HepG2 (cell line): ENCODE results near the gene SYTL3. TPM values are rescaled to one million over a fixed set of nuclear protein-coding genes. Genes with fewer than 3 reads are reported as not detected.
A peak's percentile ranks its signal among the peaks of the same experiment; 100 is the strongest.

ENCODE experiments used
- ATAC-seq: fragments of 200-7000 bp; cut with Tn5 transposase; 3 replicates; pipeline ENCODE4 v1.9.1; 2020; ENCODE audit warnings: mild to moderate bottlenecking, moderate library complexity
- BruUV-seq: library from RNA; stranded (reverse); fragments of 400-500 nt; replicated peaks from 2 replicates; lab custom pipeline; 2021; lab: Mats Ljungman, UMichigan
- CTCF ChIA-PET: fragments of 300-600 bp; formaldehyde crosslinking; extraction: SDS; loops from one replicate; lab custom pipeline; 2021; ENCODE audit warnings: low total read pairs, inconsistent platforms, low intra/inter-chr PET ratio; lab: Yijun Ruan, JAX
- POLR2A ChIA-PET: fragments of 350-600 bp; sonication (Branson Sonifier 250); formaldehyde crosslinking; loops from one replicate; lab custom pipeline; 2020; ENCODE audit warnings: antibody characterized with exemption, inconsistent platforms; lab: Yijun Ruan, JAX
- DNase-seq: peaks from one replicate; pipeline ENCODE4 v3.0.0-alpha.2; 2015; ENCODE audit warnings: low spot score
- FAIRE-seq: peaks from 3 replicates; lab custom pipeline; 2011; peaks lifted over from hg19 to GRCh38; lab: Jason Lieb, UNC
- H2AFZ ChIP-seq: one replicate; pipeline ENCODE4 v1.6.1; 2011; ENCODE audit warnings: low read length, inconsistent platforms
- H3K27ac ChIP-seq: fragments of 300-600 bp; 3 replicates; pipeline ENCODE4 v1.8.0; 2011; ENCODE audit warnings: mixed run types, mild to moderate bottlenecking, mixed read lengths, low read length, inconsistent platforms; ENCODE audit not compliant: insufficient read depth; ENCODE audit errors: extremely low read length
- H3K27me3 ChIP-seq, 2 experiments: fragments of 200-600 bp in 1 of 2; 2 replicates in 1 of 2; 3 replicates in 1 of 2; pipeline versions ENCODE4 v1.6.0 to v1.8.0; 2011; ENCODE audit warnings: low read length in 2 of 2, mild to moderate bottlenecking in 2 of 2, moderate library complexity in 2 of 2, inconsistent platforms in 1 of 2; ENCODE audit not compliant: insufficient read depth in 2 of 2, control insufficient read depth in 1 of 2
- H3K36me3 ChIP-seq, 2 experiments: fragments of 200-600 bp in 1 of 2; replicated peaks in 1 of 2; 2 replicates in 1 of 2; 3 replicates in 1 of 2; pipeline versions ENCODE4 v1.5.1 to v1.8.0; 2011; ENCODE audit warnings: low read length in 2 of 2, inconsistent platforms in 1 of 2; ENCODE audit not compliant: insufficient read depth in 2 of 2, control insufficient read depth in 1 of 2
- H3K4me1 ChIP-seq: 2 replicates; pipeline ENCODE4 v1.5.1; 2012; ENCODE audit warnings: low read length, inconsistent platforms; ENCODE audit not compliant: insufficient read depth
- H3K4me2 ChIP-seq: 2 replicates; pipeline ENCODE4 v1.6.0; 2011; ENCODE audit warnings: low read depth, low read length, inconsistent platforms
- H3K4me3 ChIP-seq, 3 experiments: fragments of 200-600 bp in 1 of 3; sonication (generic), shearing (Covaris generic) in 1 of 3; replicated peaks in 1 of 3; 2 replicates each; pipeline ENCODE4 v1.5.1; 2011 to 2016; ENCODE audit warnings: low read length in 3 of 3, inconsistent platforms in 2 of 3, low read depth in 2 of 3, mild to moderate bottlenecking in 2 of 3, control low read depth in 1 of 3, mixed read lengths in 1 of 3; ENCODE audit not compliant: insufficient read depth in 1 of 3
- H3K79me2 ChIP-seq: one replicate; pipeline ENCODE4 v1.6.1; 2011; ENCODE audit warnings: low read length, inconsistent platforms; ENCODE audit not compliant: insufficient read depth
- H3K9ac ChIP-seq: 2 replicates; pipeline ENCODE4 v1.6.0; 2011; ENCODE audit warnings: mild to moderate bottlenecking, low read depth, low read length, inconsistent platforms; ENCODE audit not compliant: insufficient read depth
- H3K9me3 ChIP-seq: 2 replicates; pipeline ENCODE4 v1.5.1; 2012; ENCODE audit warnings: mild to moderate bottlenecking, low read length
- H4K20me1 ChIP-seq: 2 replicates; pipeline ENCODE4 v1.6.0; 2011; ENCODE audit warnings: inconsistent platforms, mild to moderate bottlenecking, low read length, moderate library complexity; ENCODE audit not compliant: insufficient read depth
- AGO2 ChIP-seq: fragments of 200-400 bp; formaldehyde crosslinking; optimal IDR thresholded peaks from 2 replicates; pipeline ENCODE3; 2017; ENCODE audit warnings: mild to moderate bottlenecking, low read depth, low read length, moderate library complexity
- ATF7 ChIP-seq, 2 experiments: fragments of 450-650 bp in 1 of 2; sonication (generic) in 1 of 2; formaldehyde crosslinking in 1 of 2; IDR thresholded peaks; 2 replicates each; pipeline versions ENCODE4 v1.4.0 to v1.6.1; 2016 to 2020; ENCODE audit warnings: antibody characterized with exemption in 1 of 2, mild to moderate bottlenecking in 1 of 2, missing genetic modification reagents in 1 of 2
- KLF12 ChIP-seq: sonication (generic); formaldehyde crosslinking; IDR thresholded peaks from 2 replicates; pipeline ENCODE4 v1.4.0; 2020; ENCODE audit warnings: missing genetic modification reagents, borderline replicate concordance
- SP1 ChIP-seq, 2 experiments: fragments of 450-650 bp in 1 of 2; sonication (generic) in 1 of 2; formaldehyde crosslinking in 1 of 2; IDR thresholded peaks; 2 replicates each; pipeline versions ENCODE4 v1.4.0 to v1.6.1; 2016 to 2020; ENCODE audit warnings: missing genetic modification reagents in 1 of 2
- ZBTB20 ChIP-seq: sonication (generic); formaldehyde crosslinking; IDR thresholded peaks from 2 replicates; pipeline ENCODE4 v1.8.1; 2023; ENCODE audit warnings: missing genetic modification reagents, low read depth, mild to moderate bottlenecking, borderline replicate concordance
- ZFP37 ChIP-seq: sonication (generic); formaldehyde crosslinking; IDR thresholded peaks from 2 replicates; pipeline ENCODE4 v1.4.0; 2020; ENCODE audit warnings: missing genetic modification reagents, borderline replicate concordance
- ZNF136 ChIP-seq: sonication (generic); formaldehyde crosslinking; IDR thresholded peaks from 2 replicates; pipeline ENCODE4 v1.8.1; 2022; ENCODE audit warnings: low read depth, mild to moderate bottlenecking, moderate library complexity, missing genetic modification reagents
- ZNF225 ChIP-seq: sonication (generic); formaldehyde crosslinking; IDR thresholded peaks from 2 replicates; pipeline ENCODE4 v1.4.0; 2020; ENCODE audit warnings: mild to moderate bottlenecking, missing genetic modification reagents
- ZNF652 ChIP-seq: IDR thresholded peaks from 2 replicates; pipeline ENCODE4 v1.6.1; 2016; ENCODE audit warnings: low read depth, borderline replicate concordance
- WGBS: methylation state at CpG from one replicate; pipeline ENCODE4 v1.1.6; 2017; ENCODE audit warnings: low lambda C conversion rate; 5-methylcytosine and 5-hydroxymethylcytosine counted together
- in situ Hi-C: cut with HindIII; loops from 2 replicates; pipeline ENCODE4 v1.10.0; 2017; ENCODE audit warnings: low pct_unique_long_range_greater_than_20kb; ENCODE audit not compliant: extremely low pct_ligation_motif_present
- intact Hi-C: fragments of 100-400 bp; cut with micrococcal nuclease; formaldehyde crosslinking; loops from one replicate; pipeline ENCODE4 v1.10.0; 2022; ENCODE audit not compliant: unreplicated experiment
- polyA plus RNA-seq, 8 experiments: library from polyadenylated mRNA; depleted of rRNA in 3 of 8; stranded (reverse) in 7 of 8; unstranded in 1 of 8; fragments of >200 nt; fragmentation: Illumina TruSeq in 4 of 8; extraction: Trizol in 4 of 8; gene quantifications; 2 replicates each; pipeline versions ENCODE4 v1.2.1 to v1.2.3, GENCODE V29; 2011 to 2016; ENCODE audit warnings: low read depth in 4 of 8, missing spikeins in 1 of 8, mixed read lengths in 1 of 8; ENCODE audit not compliant: insufficient read depth in 1 of 8
- total RNA-seq, 5 experiments: library from RNA; depleted of rRNA; stranded (reverse); fragments of >200 nt; fragmentation: Illumina TruSeq; extraction: Trizol; gene quantifications; 2 replicates each; pipeline ENCODE4 v1.2.3, GENCODE V29; 2016; ENCODE audit warnings: low read depth in 1 of 5
- TF ChIP-seq, protein P1 (sequence below): sonication (generic); formaldehyde crosslinking; IDR thresholded peaks from 2 replicates; pipeline ENCODE4 v1.4.0; 2020; ENCODE audit warnings: missing genetic modification reagents
- TF ChIP-seq, protein P2 (sequence below): sonication (generic); formaldehyde crosslinking; IDR thresholded peaks from 2 replicates; pipeline ENCODE4 v1.5.0; 2020; ENCODE audit warnings: missing genetic modification reagents

Gene SYTL3
- total and polyA plus RNA-seq, 2 of the 13 experiments (the other 11 are each of a cell fraction or from before 2014, with no cell fraction given) = 0.11 to 0.28 TPM

DNA sequence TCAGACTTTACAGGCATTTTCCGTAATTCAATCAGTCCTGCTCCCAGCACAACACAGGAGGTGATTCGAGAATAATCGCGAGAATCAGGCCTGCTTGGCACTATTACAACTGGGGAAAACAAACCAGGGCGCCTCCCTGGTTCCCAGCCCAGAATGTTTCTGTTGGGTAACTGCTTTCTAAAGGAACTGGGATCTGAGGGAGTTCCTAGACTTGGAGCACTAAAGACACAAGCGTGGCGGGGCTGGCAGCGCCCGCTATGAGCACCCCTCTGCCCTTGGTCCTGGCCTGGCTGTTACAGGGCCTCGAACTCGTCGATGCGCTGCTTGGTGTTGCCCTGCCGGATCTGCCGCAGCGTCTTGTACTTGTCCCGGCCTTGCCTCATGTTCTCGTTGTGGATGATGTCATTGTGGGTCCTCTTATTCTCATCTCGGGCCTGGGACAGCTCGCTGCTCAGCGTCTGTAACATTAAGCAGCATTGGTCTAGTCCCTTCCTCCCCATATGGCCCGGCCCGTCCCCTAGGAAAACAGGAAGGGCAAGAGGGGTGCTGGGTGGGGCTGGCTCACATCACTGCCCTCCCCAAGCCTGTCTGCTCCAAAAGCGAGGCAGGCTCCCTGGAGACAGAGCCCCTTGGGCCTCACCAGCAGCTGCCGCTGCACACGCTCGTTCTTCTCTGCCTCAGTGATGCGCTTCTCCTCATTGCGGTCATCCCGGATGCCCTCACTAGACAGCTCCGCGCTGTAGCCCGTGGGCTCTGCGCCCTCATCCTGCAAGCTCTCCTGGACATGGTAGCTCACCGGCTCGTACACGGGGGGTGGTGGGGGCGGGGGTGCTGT, 117.0 kb downstream of the SYTL3 start:
- no peaks in the 10 kb centered on the region for H3K79me2 ChIP-seq
- TF ChIP-seq ATF7 (IDR thresholded peaks at IDR 0.05) (peak; percentile 84), ATF7 (CRISPR knock-in tag; IDR thresholded peaks at IDR 0.05) (no peak), AGO2 (peak; percentile 46), ZNF652 (CRISPR knock-in tag) (no peak)
- 98% methylated on average over 38 of the region's 38 CpGs for WGBS
- ChIA-PET CTCF (no interaction called here), POLR2A (interaction anchor here (0.7 kb wide), 1 partner anchor 196 kb away, joined by 3 read pairs; no protein-coding TSS in a partner anchor)
- no peak overlapping the region for H3K27ac ChIP-seq
- intact Hi-C loops (no loop called here), in situ Hi-C loops (no loop called here)
- BruUV-seq = no TSS peak
- no peak for FAIRE-seq
- no peak overlapping the region for H3K9ac ChIP-seq
- no peak overlapping the region for H3K4me3 ChIP-seq
- H3K27me3 ChIP-seq = no peaks in the 10 kb centered on the region
- no peaks in the 10 kb centered on the region for H3K9me3 ChIP-seq
- no peak overlapping the region for H3K4me2 ChIP-seq
- H3K36me3 ChIP-seq = peaks cover 44 to 64% of the 10 kb centered on the region in 2 experiments
- no peak for ATAC-seq
- no peaks in the 10 kb centered on the region for H3K4me1 ChIP-seq
- H4K20me1 ChIP-seq = no peaks in the 10 kb centered on the region
- no peak for DNase-seq
- no peak overlapping the region for H2AFZ ChIP-seq

DNA sequence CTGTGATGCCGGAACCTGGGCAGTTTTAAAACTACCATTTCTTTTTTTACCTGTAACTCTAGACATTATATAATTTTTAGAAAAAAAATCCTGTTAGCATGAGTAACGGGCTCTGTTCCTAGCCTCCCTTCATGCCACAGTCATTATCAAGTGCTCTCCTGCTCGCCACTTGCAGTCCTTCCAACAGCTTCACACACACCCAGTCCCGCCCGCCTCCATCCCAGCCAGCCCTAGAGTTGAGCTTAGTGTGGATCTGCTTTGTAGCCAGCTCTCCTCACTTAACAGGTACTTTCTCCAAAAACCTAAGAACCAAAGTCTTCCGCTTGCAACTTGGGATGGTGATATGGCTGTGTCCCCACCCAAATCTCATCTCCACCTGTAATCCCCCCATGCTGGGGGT, 117.9 kb downstream of the SYTL3 start:
- Histone ChIP-seq H3K9me3 (no peaks in the 10 kb centered on the region), H3K79me2 (no peaks in the 10 kb centered on the region), H3K36me3 (peaks cover 49 to 73% of the 10 kb centered on the region in 2 experiments), H3K4me3 (no peak overlapping the region), H2AFZ (no peak overlapping the region), H3K27me3 (no peaks in the 10 kb centered on the region), H4K20me1 (no peaks in the 10 kb centered on the region), H3K9ac (no peak overlapping the region), H3K27ac (no peak overlapping the region), H3K4me1 (no peaks in the 10 kb centered on the region), H3K4me2 (no peak overlapping the region)
- TF ChIP-seq ZBTB20 (CRISPR knock-in tag) (no peak), ZNF136 (CRISPR knock-in tag) (no peak), KLF12 (CRISPR knock-in tag) (no peak), ZFP37 (no peak), ZNF225 (CRISPR knock-in tag) (no peak), SP1 (IDR thresholded peaks at IDR 0.05) (no peak), SP1 (CRISPR knock-in tag; IDR thresholded peaks at IDR 0.05) (no peak)
- TF ChIP-seq, protein P1, sequence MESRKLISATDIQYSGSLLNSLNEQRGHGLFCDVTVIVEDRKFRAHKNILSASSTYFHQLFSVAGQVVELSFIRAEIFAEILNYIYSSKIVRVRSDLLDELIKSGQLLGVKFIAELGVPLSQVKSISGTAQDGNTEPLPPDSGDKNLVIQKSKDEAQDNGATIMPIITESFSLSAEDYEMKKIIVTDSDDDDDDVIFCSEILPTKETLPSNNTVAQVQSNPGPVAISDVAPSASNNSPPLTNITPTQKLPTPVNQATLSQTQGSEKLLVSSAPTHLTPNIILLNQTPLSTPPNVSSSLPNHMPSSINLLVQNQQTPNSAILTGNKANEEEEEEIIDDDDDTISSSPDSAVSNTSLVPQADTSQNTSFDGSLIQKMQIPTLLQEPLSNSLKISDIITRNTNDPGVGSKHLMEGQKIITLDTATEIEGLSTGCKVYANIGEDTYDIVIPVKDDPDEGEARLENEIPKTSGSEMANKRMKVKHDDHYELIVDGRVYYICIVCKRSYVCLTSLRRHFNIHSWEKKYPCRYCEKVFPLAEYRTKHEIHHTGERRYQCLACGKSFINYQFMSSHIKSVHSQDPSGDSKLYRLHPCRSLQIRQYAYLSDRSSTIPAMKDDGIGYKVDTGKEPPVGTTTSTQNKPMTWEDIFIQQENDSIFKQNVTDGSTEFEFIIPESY (CRISPR knock-in tag) = no peak
- TF ChIP-seq, protein P2, sequence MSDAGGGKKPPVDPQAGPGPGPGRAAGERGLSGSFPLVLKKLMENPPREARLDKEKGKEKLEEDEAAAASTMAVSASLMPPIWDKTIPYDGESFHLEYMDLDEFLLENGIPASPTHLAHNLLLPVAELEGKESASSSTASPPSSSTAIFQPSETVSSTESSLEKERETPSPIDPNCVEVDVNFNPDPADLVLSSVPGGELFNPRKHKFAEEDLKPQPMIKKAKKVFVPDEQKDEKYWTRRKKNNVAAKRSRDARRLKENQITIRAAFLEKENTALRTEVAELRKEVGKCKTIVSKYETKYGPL = no peak
- POLR2A ChIA-PET = no interaction called here
- DNase-seq = no peak
- ATAC-seq = no peak
- WGBS = 98% methylated on average over 6 of the region's 6 CpGs
- CTCF ChIA-PET = no interaction called here
- no peak for FAIRE-seq
- BruUV-seq = no TSS peak
- in situ Hi-C loops (no loop called here), intact Hi-C loops (no loop called here)
